OCI-LY7 (cell line): Measurements from ENCODE around the gene NPB. TPM values are rescaled to one million over a fixed set of nuclear protein-coding genes. Genes with fewer than 3 reads are reported as not detected.

Source experiments
- BruUV-seq: library from RNA; stranded (reverse); fragments of 400-500 nt; replicated peaks from 2 replicates; lab custom pipeline; 2021; lab: Mats Ljungman, UMichigan
- CTCF ChIA-PET: fragments of 300-600 bp; sonication (Branson Sonifier 250); formaldehyde crosslinking; loops from one replicate; lab custom pipeline; 2022; ENCODE audit warnings: antibody characterized with exemption; ENCODE audit not compliant: unreplicated experiment; lab: Charles Lee
- POLR2A ChIA-PET: fragments of 300-600 bp; sonication (Branson Sonifier 250); formaldehyde crosslinking; loops from one replicate; lab custom pipeline; 2022; ENCODE audit warnings: antibody characterized with exemption; lab: Charles Lee
- DNase-seq: peaks from one replicate; pipeline ENCODE4 v3.0.0-alpha.2; 2015; ENCODE audit warnings: low spot score
- H2AFZ ChIP-seq: fragments of 200-600 bp; sonication (generic), shearing (Covaris generic); 2 replicates; pipeline ENCODE4 v1.6.1; 2014; ENCODE audit warnings: mild to moderate bottlenecking, antibody characterized with exemption, low read length, moderate library complexity
- H3K27ac ChIP-seq: fragments of 200-600 bp; sonication (generic); 2 replicates; pipeline ENCODE4 v1.5.1; 2014; ENCODE audit warnings: mixed run types, low read depth, mild to moderate bottlenecking, moderate library complexity, low read length, inconsistent platforms; ENCODE audit not compliant: poor library complexity, severe bottlenecking
- H3K36me3 ChIP-seq: fragments of 200-600 bp; sonication (generic); 2 replicates; pipeline ENCODE4 v1.6.1; 2014; ENCODE audit warnings: mild to moderate bottlenecking, antibody characterized with exemption, low read length, moderate library complexity, mixed read lengths; ENCODE audit not compliant: insufficient read depth
- H3K4me1 ChIP-seq: fragments of 200-600 bp; sonication (generic); 2 replicates; pipeline ENCODE4 v1.5.1; 2014; ENCODE audit warnings: mild to moderate bottlenecking, low read length; ENCODE audit not compliant: insufficient read depth, poor library complexity, severe bottlenecking
- H3K4me2 ChIP-seq: fragments of 200-600 bp; sonication (generic); 2 replicates; pipeline ENCODE4 v1.6.1; 2014; ENCODE audit warnings: mild to moderate bottlenecking, low read length
- H3K4me3 ChIP-seq: fragments of 200-600 bp; sonication (generic); 2 replicates; pipeline ENCODE4 v1.5.1; 2014; ENCODE audit warnings: mild to moderate bottlenecking, low read depth, low read length; ENCODE audit not compliant: poor library complexity, severe bottlenecking
- H3K79me2 ChIP-seq: fragments of 200-600 bp; sonication (generic); 2 replicates; pipeline ENCODE4 v1.6.1; 2016; ENCODE audit warnings: low read depth, mild to moderate bottlenecking, low read length, moderate library complexity, mixed read lengths; ENCODE audit not compliant: insufficient read depth
- H3K9me2 ChIP-seq: fragments of 200-600 bp; sonication (generic); 2 replicates; pipeline ENCODE4 v1.6.1; 2016; ENCODE audit warnings: mild to moderate bottlenecking, low read length, mixed read lengths; ENCODE audit not compliant: insufficient read depth
- H3K9me3 ChIP-seq: fragments of 200-600 bp; sonication (generic); 2 replicates; pipeline ENCODE4 v1.6.1; 2014; ENCODE audit warnings: mild to moderate bottlenecking, mixed run types, low read length, mixed read lengths
- H4K20me1 ChIP-seq: fragments of 200-600 bp; sonication (generic); 2 replicates; pipeline ENCODE4 v1.6.1; 2014; ENCODE audit warnings: mild to moderate bottlenecking, antibody characterized with exemption, low read length, moderate library complexity, mixed read lengths; ENCODE audit not compliant: insufficient read depth
- CTCF ChIP-seq: fragments of 200-600 bp; sonication (generic); conservative IDR thresholded peaks from 2 replicates; pipeline ENCODE4 v1.5.1; 2014; ENCODE audit warnings: mild to moderate bottlenecking, antibody characterized with exemption, low read length, moderate library complexity, mixed read lengths
- EZH2phosphoT487 ChIP-seq: fragments of 200-600 bp; sonication (generic); IDR thresholded peaks from 2 replicates; pipeline ENCODE4 v1.6.1; 2018; ENCODE audit warnings: low read depth, borderline replicate concordance, mild to moderate bottlenecking, mixed run types, antibody characterized with exemption, low read length, moderate library complexity, mixed read lengths
- intact Hi-C: fragments of 100-400 bp; cut with micrococcal nuclease; formaldehyde crosslinking; loops from one replicate; pipeline ENCODE4 v1.10.0; 2022; ENCODE audit not compliant: unreplicated experiment
- total RNA-seq, 2 experiments: library from RNA; depleted of rRNA in 1 of 2; stranded (reverse); fragments of >200 nt in 1 of 2; shearing (Covaris generic) in 1 of 2; gene quantifications; 2 replicates each; pipeline ENCODE4 v1.2.3, GENCODE V29; 2014 to 2022

Gene NPB
- total RNA-seq, 2 experiments from 2014 or later: 2.8 to 3.2 TPM

- intact Hi-C loops: no loop called here
- ChIA-PET CTCF (no interaction called here), POLR2A (interaction anchor here (0.9 kb wide), 1 partner anchor 42 kb away, joined by 4 read pairs; the partner anchor contains the start of gene ARHGDIA)
- DNase-seq: no peak
- no peaks in the 10 kb centered on the region for H3K9me2 ChIP-seq
- no peak overlapping the region for H3K4me3 ChIP-seq
- no peaks in the 10 kb centered on the region for H3K9me3 ChIP-seq
- no TSS peak for BruUV-seq
- H3K4me1 ChIP-seq: peaks cover 23% of the 10 kb centered on the region
- H3K27ac ChIP-seq: no peak overlapping the region
- TF ChIP-seq CTCF (no peak), EZH2phosphoT487 (no peak)
- H3K79me2 ChIP-seq: peaks cover 17% of the 10 kb centered on the region
- H2AFZ ChIP-seq: no peak overlapping the region
- H3K36me3 ChIP-seq: peaks cover 63% of the 10 kb centered on the region
- H3K4me2 ChIP-seq: no peak overlapping the region
- H4K20me1 ChIP-seq: peaks cover 8% of the 10 kb centered on the region
Observed at GRCh38 chr17:81912441-81913309, 10.6 kb downstream of the NPB start.

DNA sequence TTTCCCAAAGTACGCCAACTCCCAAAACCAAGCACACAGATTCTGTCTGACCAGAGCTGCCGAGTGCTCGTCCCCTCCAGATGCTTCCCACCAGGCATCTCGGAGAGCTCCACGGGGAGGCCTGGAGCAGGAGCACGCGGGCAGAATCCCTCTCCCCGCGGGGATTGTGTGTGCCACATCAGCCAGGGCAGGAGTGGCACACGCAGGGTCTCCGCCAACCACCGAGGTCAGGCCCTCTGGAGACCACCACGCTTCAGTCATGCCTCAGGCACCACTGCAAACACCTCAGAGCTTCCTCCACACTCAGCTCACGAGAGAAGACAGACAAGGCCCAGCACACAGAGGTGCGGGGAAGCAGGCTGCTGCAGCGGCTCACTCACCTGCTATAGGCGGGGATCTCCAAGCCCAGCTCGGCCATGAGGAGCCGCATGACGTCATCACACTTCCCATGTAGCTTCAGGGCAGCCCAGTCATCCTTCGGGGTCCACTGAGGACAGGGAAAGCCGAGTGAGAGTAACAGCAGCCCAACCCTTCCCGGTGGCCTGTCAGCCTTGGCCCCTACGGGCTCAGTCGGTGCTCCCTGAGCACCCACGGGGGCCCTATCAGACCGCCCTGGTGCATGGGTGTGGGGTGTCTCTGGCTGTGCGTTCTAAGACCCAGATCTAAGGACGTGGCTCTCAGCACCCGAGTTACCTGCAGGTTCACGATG is 11.5 kb downstream of the NPB start:
- CTCF ChIA-PET: no interaction called here
- intact Hi-C loops: no loop called here
- no peak overlapping the region for H3K4me2 ChIP-seq

More for the DNA sequence above, 11.5 kb downstream of the NPB start:
- no peak for TF ChIP-seq EZH2phosphoT487
- TF ChIP-seq CTCF: no peak
- DNase-seq: no peak
- H2AFZ ChIP-seq: no peak overlapping the region
- no peak overlapping the region for H3K27ac ChIP-seq
- peaks cover 18% of the 10 kb centered on the region for H3K79me2 ChIP-seq
- POLR2A ChIA-PET: interaction anchor here (0.6 to 0.9 kb wide), 2 partner anchors 43 to 198 kb away, joined by 4 to 6 read pairs; partner anchors contain the start of gene ARHGDIA
- H4K20me1 ChIP-seq: peaks cover 8% of the 10 kb centered on the region
- BruUV-seq: no TSS peak
- H3K36me3 ChIP-seq: peaks cover 55% of the 10 kb centered on the region
- no peaks in the 10 kb centered on the region for H3K9me3 ChIP-seq
- H3K9me2 ChIP-seq: no peaks in the 10 kb centered on the region
- H3K4me1 ChIP-seq: peaks cover 28% of the 10 kb centered on the region
- H3K4me3 ChIP-seq: no peak overlapping the region
